Measurements from ENCODE around the gene USP24. TPM values are rescaled to one million over a fixed set of nuclear protein-coding genes. Genes with fewer than 3 reads are reported as not detected.

Gene USP24
- total RNA-seq, 1 experiment from 2014 or later, result 45.7 TPM

DNA sequence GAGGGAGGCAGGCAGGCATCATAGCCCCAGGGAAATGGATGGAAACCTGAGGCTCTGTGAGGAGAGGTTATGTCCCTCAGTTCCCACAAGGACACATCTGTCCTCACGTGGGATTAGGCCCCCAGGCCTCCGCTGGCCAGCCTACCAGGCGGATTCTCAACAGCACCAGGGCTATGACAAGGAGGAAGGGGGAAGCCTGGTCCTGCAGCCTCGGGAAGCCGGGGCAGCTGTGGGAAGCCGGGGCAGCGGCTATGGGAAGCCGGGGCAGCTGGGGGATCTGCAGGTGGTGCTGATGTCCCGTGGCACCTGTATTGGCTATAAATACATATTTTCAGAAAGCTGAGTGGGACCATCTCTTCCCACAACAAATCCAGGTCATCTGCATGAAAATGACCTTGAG lies 196.8 kb downstream of the USP24 start:
- CTCF ChIA-PET, result interaction anchor here (0.6 to 4.7 kb wide), 5 partner anchors 11 to 73 kb away, joined by 3 to 53 read pairs (median 4); no protein-coding TSS in a partner anchor
- POLR2A ChIA-PET, result no interaction called here
- no peaks in the 10 kb centered on the region for H3K36me3 Mint-ChIP-seq (ENCODE audit: insufficient read depth, unreplicated experiment)
- TF ChIP-seq, protein P1, sequence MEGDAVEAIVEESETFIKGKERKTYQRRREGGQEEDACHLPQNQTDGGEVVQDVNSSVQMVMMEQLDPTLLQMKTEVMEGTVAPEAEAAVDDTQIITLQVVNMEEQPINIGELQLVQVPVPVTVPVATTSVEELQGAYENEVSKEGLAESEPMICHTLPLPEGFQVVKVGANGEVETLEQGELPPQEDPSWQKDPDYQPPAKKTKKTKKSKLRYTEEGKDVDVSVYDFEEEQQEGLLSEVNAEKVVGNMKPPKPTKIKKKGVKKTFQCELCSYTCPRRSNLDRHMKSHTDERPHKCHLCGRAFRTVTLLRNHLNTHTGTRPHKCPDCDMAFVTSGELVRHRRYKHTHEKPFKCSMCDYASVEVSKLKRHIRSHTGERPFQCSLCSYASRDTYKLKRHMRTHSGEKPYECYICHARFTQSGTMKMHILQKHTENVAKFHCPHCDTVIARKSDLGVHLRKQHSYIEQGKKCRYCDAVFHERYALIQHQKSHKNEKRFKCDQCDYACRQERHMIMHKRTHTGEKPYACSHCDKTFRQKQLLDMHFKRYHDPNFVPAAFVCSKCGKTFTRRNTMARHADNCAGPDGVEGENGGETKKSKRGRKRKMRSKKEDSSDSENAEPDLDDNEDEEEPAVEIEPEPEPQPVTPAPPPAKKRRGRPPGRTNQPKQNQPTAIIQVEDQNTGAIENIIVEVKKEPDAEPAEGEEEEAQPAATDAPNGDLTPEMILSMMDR (IDR thresholded peaks at IDR 0.05; ENCODE audit: unreplicated experiment), result no peak
- H3K4me3 Mint-ChIP-seq (ENCODE audit: unreplicated experiment), result no peak overlapping the region
- H3K9me3 Mint-ChIP-seq (ENCODE audit: unreplicated experiment), result no peaks in the 10 kb centered on the region
- no peak overlapping the region for H3K27ac Mint-ChIP-seq (ENCODE audit: low read depth, unreplicated experiment)
- peaks cover 11% of the 10 kb centered on the region for H3K4me1 Mint-ChIP-seq (ENCODE audit: insufficient read depth, unreplicated experiment)
- no peak for DNase-seq (ENCODE audit: unreplicated experiment)
- H3K27me3 Mint-ChIP-seq (ENCODE audit: insufficient read depth, unreplicated experiment), result peaks cover 37% of the 10 kb centered on the region
- BruUV-seq (replicated peaks), result no TSS peak
- intact Hi-C loops (cut with micrococcal nuclease), result no loop called here

Small RNA genes lying within 50 kb of the gene (microRNA-seq; reads per million reads assigned to microRNA genes)
- not detected for gene MIR4422

Other genes with a start within 250 kb of the USP24 start
- gene TMEM61, start 234.7 kb downstream of the USP24 start, total RNA-seq (2022), result 0.39 TPM in 1 of 2 replicates, not detected in the other
- not detected in 2 replicates for gene BSND, start 216.4 kb downstream of the USP24 start, total RNA-seq (2022)
- not detected in 2 replicates for gene PCSK9, start 175.8 kb downstream of the USP24 start, total RNA-seq (2022)